Measurements from ENCODE around the gene MCF2L. TPM values are rescaled to one million over a fixed set of nuclear protein-coding genes. Genes with fewer than 3 reads are reported as not detected.

The MCF2L gene
- total RNA-seq, 1 experiment from 2014 or later: not detected

DNA sequence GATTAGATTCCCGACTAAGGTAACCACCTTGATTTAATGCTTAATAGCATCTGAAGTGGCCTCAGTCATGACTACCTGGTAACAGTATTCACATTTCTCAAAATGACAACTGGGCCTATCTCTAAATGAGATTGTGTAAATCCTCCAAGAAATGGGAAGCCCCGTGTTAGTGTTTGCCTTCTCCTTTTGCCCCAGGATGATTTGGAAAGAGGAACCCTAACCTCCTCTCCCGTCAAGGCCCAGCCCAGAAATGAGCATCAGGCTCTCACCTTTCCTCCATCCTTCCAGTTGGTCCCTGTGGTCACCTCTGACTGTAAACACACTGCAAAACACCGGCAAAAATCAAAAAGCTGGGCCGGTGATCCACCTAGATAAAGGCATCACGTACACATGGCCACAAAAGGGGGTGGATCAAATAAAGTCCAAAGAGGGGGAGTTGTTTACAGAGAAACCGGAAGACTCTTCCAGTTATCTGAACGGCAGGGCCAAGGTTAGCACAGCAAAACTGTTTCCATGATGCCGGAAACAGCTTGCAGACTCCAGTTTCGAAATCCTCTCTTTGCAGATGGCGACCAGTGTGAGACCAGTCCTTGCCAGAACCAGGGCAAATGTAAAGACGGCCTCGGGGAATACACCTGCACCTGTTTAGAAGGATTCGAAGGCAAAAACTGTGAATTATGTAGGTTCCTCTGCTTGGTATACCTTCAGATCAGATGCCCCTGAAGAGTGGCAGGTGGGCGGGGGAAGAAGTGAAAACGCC lies 170.0 kb downstream of the MCF2L start:
- Histone ChIP-seq H3K9ac (ENCODE audit: low read length) (no peak overlapping the region), H3K36me3 (ENCODE audit: insufficient read depth, low read length) (no peaks in the 10 kb centered on the region), H3K4me2 (ENCODE audit: low read depth, low read length, poor library complexity, severe bottlenecking) (no peak overlapping the region), H3K27ac (ENCODE audit: low read length) (no peak overlapping the region), H2AFZ (ENCODE audit: low read length) (no peak overlapping the region), H3K79me2 (ENCODE audit: low read length) (no peaks in the 10 kb centered on the region), H3K9me3 (ENCODE audit: low read length) (no peaks in the 10 kb centered on the region), H4K20me1 (ENCODE audit: insufficient read depth, low read depth, low read length) (no peaks in the 10 kb centered on the region), H3K4me3 (ENCODE audit: low read length) (no peak overlapping the region), H3K27me3 (ENCODE audit: low read length) (0 out of 2 replicates have a peak, but pooled peaks cover 3% of the 10 kb centered on the region), H3K4me1 (ENCODE audit: low read length) (no peaks in the 10 kb centered on the region), H3K9me2 (replicated peaks; ENCODE audit: insufficient read depth, low read length) (no peaks in the 10 kb centered on the region)
- no peak for DNase-seq

DNA sequence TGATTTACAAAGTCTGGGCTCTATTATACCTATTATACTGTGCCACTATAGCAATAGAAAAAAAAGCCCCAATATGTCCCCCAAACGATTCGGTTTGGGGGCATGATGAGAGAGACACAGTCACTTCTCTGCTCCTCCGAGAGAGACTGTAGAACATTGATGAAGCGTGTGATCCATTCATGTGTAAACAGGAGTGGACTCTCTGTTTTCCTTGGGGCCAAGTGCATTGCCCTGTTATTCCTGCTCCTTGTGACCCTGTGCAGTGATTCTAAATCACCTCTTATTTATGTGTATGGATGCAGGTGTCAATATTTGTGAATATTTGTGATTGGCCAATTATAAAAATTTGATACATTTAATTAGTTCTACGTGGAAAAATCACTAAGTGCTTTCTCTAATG lies 170.6 kb downstream of the MCF2L start:
- Histone ChIP-seq H3K27me3 (ENCODE audit: low read length) (no peaks in the 10 kb centered on the region), H3K79me2 (ENCODE audit: low read length) (no peaks in the 10 kb centered on the region), H3K4me3 (ENCODE audit: low read length) (no peak overlapping the region), H3K9me3 (ENCODE audit: low read length) (no peaks in the 10 kb centered on the region), H3K9me2 (replicated peaks; ENCODE audit: insufficient read depth, low read length) (no peaks in the 10 kb centered on the region), H3K27ac (ENCODE audit: low read length) (no peak overlapping the region), H3K36me3 (ENCODE audit: insufficient read depth, low read length) (no peaks in the 10 kb centered on the region), H4K20me1 (ENCODE audit: insufficient read depth, low read depth, low read length) (no peaks in the 10 kb centered on the region), H3K4me2 (ENCODE audit: low read depth, low read length, poor library complexity, severe bottlenecking) (no peak overlapping the region), H3K4me1 (ENCODE audit: low read length) (no peaks in the 10 kb centered on the region), H2AFZ (ENCODE audit: low read length) (no peak overlapping the region), H3K9ac (ENCODE audit: low read length) (no peak overlapping the region)
- no peak for DNase-seq

DNA sequence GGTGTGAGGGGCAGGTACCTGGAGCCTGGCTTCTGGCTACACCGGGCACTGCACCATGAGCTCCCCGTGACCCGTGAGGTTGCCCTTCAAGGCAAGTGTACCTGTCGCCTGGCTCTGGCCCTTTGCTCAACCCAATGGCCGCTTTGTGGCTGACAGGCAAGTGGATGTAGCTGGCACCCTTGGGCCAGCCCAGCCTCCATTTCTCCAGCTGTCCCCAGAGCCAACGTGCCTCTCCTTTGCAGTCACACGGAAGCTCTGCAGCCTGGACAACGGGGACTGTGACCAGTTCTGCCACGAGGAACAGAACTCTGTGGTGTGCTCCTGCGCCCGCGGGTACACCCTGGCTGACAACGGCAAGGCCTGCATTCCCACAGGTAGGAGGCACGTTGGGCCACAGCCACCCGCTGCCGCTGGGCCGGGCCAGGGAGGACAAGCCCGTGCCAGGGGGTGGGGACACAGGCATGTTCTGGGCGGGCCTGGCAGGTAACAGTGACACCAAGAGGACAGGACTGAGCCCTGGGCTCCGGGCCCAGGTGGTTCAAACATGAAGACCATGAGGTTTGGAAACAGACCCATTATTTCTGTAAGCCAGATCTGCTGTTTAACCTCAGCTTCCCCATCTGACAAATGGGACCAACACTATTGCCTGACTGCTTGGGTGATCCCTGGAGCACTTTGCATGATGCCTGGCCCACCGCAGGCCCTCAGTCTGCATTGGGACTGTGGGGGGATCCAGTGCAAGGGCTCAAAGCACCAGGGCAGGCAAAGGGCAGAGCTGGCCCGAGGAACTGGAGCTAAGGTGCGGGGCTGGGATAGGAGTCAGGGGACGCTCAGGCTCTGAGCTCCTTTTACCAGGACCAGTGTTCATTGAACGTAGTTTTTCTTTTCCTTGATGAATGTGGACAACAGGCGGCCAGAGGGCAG lies 171.9 kb downstream of the MCF2L start:
- Histone ChIP-seq H3K9me3 (ENCODE audit: low read length) (no peaks in the 10 kb centered on the region), H3K9ac (ENCODE audit: low read length) (no peak overlapping the region), H3K9me2 (replicated peaks; ENCODE audit: insufficient read depth, low read length) (no peaks in the 10 kb centered on the region), H2AFZ (ENCODE audit: low read length) (no peak overlapping the region), H3K4me3 (ENCODE audit: low read length) (no peak overlapping the region), H3K36me3 (ENCODE audit: insufficient read depth, low read length) (no peaks in the 10 kb centered on the region), H4K20me1 (ENCODE audit: insufficient read depth, low read depth, low read length) (no peaks in the 10 kb centered on the region), H3K4me1 (ENCODE audit: low read length) (no peaks in the 10 kb centered on the region), H3K4me2 (ENCODE audit: low read depth, low read length, poor library complexity, severe bottlenecking) (no peak overlapping the region), H3K79me2 (ENCODE audit: low read length) (no peaks in the 10 kb centered on the region), H3K27me3 (ENCODE audit: low read length) (no peaks in the 10 kb centered on the region), H3K27ac (ENCODE audit: low read length) (no peak overlapping the region)
- DNase-seq: no peak

DNA sequence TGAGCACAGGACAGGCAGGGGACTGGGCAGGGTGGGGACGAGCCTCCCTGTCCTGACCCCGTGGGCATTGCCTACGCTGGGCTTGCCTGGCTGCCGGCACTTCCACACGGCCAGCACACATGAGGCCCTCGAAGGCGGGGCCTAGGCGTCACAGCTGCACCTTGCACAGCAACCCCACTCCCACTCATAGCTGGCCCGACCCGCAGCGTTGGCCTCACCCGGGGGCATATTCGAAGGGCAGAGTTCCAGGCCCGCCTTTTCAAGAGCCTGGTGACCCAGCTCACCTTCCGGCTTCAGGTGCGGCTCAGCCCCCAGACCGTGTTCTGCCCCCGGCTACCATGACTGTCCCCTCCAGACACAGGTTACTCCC lies 172.6 kb downstream of the MCF2L start:
- Histone ChIP-seq H3K4me2 (ENCODE audit: low read depth, low read length, poor library complexity, severe bottlenecking) (no peak overlapping the region), H4K20me1 (ENCODE audit: insufficient read depth, low read depth, low read length) (no peaks in the 10 kb centered on the region), H3K27me3 (ENCODE audit: low read length) (no peaks in the 10 kb centered on the region), H3K4me1 (ENCODE audit: low read length) (no peaks in the 10 kb centered on the region), H3K4me3 (ENCODE audit: low read length) (no peak overlapping the region), H2AFZ (ENCODE audit: low read length) (no peak overlapping the region), H3K79me2 (ENCODE audit: low read length) (no peaks in the 10 kb centered on the region), H3K27ac (ENCODE audit: low read length) (no peak overlapping the region), H3K9me2 (replicated peaks; ENCODE audit: insufficient read depth, low read length) (no peaks in the 10 kb centered on the region), H3K9me3 (ENCODE audit: low read length) (no peaks in the 10 kb centered on the region), H3K36me3 (ENCODE audit: insufficient read depth, low read length) (no peaks in the 10 kb centered on the region), H3K9ac (ENCODE audit: low read length) (no peak overlapping the region)
- no peak for DNase-seq

DNA sequence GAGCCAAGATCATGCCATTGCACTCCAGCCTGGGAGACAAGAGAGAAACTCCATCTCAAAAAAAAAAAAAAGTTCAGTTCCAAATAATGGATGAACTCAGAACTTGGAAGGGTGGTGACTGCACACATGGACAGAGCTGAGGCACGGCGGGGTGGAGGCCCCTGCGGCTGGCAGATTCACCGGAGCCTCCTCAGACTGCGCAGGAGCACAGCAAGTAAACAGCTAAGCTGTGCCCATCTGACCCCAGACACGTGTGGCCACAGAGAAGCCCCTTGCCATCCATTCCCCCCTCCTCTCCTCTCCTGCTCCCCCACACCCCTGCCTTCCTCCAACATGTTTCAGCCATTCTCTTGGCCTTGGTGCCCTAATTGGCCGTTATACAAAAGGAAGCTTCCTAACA lies 173.9 kb downstream of the MCF2L start:
- DNase-seq: no peak
- Histone ChIP-seq H3K9ac (ENCODE audit: low read length) (no peak overlapping the region), H3K9me3 (ENCODE audit: low read length) (no peaks in the 10 kb centered on the region)

DNA sequence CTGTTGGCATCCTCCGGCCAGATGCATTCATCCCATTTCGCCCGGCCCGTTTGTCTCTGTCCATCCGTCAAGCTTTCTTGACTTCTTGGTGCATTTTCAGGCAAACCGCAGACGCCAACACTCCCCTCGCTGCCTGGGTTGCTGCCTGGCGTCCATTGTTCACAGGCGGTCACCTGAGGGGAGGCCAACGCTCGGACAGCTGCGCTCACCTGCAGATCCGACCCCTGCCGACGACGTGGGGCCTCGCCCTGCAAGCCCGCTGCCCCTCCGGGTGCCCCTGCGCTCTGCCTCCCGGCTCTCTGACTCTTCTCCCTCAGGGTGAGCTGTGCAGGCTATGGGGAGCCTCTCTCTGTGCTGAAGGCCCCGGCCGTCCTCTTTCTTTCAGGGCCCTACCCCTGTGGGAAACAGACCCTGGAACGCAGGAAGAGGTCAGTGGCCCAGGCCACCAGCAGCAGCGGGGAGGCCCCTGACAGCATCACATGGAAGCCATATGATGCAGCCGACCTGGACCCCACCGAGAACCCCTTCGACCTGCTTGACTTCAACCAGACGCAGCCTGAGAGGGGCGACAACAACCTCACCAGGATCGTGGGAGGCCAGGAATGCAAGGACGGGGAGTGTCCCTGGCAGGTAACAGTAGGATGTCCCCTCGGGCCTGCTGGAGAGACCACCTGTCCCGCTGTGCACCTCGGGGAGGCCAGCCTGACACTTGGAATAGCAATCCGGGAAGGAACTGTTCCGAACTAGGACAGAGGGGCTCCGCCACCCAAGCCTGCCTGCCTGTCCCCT lies 174.6 kb downstream of the MCF2L start:
- no peaks in the 10 kb centered on the region for H3K79me2 ChIP-seq (ENCODE audit: low read length)
- H3K4me1 ChIP-seq (ENCODE audit: low read length): no peaks in the 10 kb centered on the region
- no peaks in the 10 kb centered on the region for H4K20me1 ChIP-seq (ENCODE audit: insufficient read depth, low read depth, low read length)
- H3K36me3 ChIP-seq (ENCODE audit: insufficient read depth, low read length): no peaks in the 10 kb centered on the region
- H3K4me3 ChIP-seq (ENCODE audit: low read length): no peak overlapping the region
- no peak overlapping the region for H2AFZ ChIP-seq (ENCODE audit: low read length)
- no peak overlapping the region for H3K9ac ChIP-seq (ENCODE audit: low read length)
- no peak for DNase-seq
- no peaks in the 10 kb centered on the region for H3K27me3 ChIP-seq (ENCODE audit: low read length)
- no peak overlapping the region for H3K4me2 ChIP-seq (ENCODE audit: low read depth, low read length, poor library complexity, severe bottlenecking)
- H3K9me3 ChIP-seq (ENCODE audit: low read length): no peaks in the 10 kb centered on the region
- H3K27ac ChIP-seq (ENCODE audit: low read length): no peak overlapping the region
- no peaks in the 10 kb centered on the region for H3K9me2 ChIP-seq (replicated peaks; ENCODE audit: insufficient read depth, low read length)

More for the DNA sequence above, 173.9 kb downstream of the MCF2L start:
- no peak overlapping the region for H3K4me3 ChIP-seq (ENCODE audit: low read length)
- no peaks in the 10 kb centered on the region for H3K27me3 ChIP-seq (ENCODE audit: low read length)
- H3K9me2 ChIP-seq (replicated peaks; ENCODE audit: insufficient read depth, low read length): no peaks in the 10 kb centered on the region
- H3K4me2 ChIP-seq (ENCODE audit: low read depth, low read length, poor library complexity, severe bottlenecking): no peak overlapping the region
- H2AFZ ChIP-seq (ENCODE audit: low read length): no peak overlapping the region
- no peak overlapping the region for H3K27ac ChIP-seq (ENCODE audit: low read length)
- no peaks in the 10 kb centered on the region for H3K79me2 ChIP-seq (ENCODE audit: low read length)
- H3K4me1 ChIP-seq (ENCODE audit: low read length): no peaks in the 10 kb centered on the region
- no peaks in the 10 kb centered on the region for H4K20me1 ChIP-seq (ENCODE audit: insufficient read depth, low read depth, low read length)
- H3K36me3 ChIP-seq (ENCODE audit: insufficient read depth, low read length): no peaks in the 10 kb centered on the region

DNA sequence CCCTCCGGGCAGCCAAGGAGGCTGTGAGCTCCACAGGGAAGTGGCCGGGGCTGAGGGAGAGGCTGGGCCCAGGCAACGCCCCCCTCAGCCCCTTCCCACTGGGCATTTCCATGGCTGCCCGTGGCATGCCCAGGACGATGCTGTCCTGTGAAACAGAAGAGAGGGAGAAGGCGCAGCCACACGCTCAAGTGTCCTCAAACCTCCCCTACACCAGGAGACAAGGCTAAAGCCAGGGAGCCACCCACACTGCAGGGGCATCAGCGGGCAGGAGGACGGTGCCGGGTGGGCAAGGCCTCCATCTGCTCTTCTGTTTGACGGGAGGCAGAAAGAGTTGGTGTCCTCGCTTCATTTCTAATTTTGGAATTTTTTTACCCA lies 175.2 kb downstream of the MCF2L start:
- Histone ChIP-seq H3K9ac (ENCODE audit: low read length) (no peak overlapping the region), H3K36me3 (ENCODE audit: insufficient read depth, low read length) (no peaks in the 10 kb centered on the region), H3K9me3 (ENCODE audit: low read length) (no peaks in the 10 kb centered on the region), H4K20me1 (ENCODE audit: insufficient read depth, low read depth, low read length) (no peaks in the 10 kb centered on the region), H3K9me2 (replicated peaks; ENCODE audit: insufficient read depth, low read length) (no peaks in the 10 kb centered on the region), H3K4me2 (ENCODE audit: low read depth, low read length, poor library complexity, severe bottlenecking) (no peak overlapping the region), H3K79me2 (ENCODE audit: low read length) (no peaks in the 10 kb centered on the region), H3K27me3 (ENCODE audit: low read length) (no peaks in the 10 kb centered on the region), H3K4me3 (ENCODE audit: low read length) (no peak overlapping the region), H3K4me1 (ENCODE audit: low read length) (no peaks in the 10 kb centered on the region), H3K27ac (ENCODE audit: low read length) (no peak overlapping the region), H2AFZ (ENCODE audit: low read length) (no peak overlapping the region)
- no peak for DNase-seq

DNA sequence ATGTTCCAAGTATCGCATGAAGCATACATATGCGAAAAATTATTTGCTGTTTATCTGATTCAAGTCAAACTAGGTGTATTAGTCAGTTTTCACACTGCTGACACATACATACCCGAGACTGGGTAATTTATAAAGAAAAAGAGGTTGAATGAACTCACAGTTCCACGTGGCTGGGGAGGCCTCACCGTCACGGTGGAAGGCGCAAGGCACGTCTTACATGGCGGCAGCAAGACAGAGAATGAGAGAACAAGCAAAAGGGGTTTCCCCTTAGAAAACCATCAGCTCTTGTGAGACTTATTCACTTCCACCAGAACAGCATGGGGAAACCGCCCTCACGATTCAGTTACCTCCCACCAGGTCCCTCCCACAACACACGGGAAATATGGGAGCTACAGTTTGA lies 176.5 kb downstream of the MCF2L start:
- Histone ChIP-seq H3K79me2 (ENCODE audit: low read length) (no peaks in the 10 kb centered on the region), H3K4me2 (ENCODE audit: low read depth, low read length, poor library complexity, severe bottlenecking) (no peak overlapping the region)
- no peak for DNase-seq

More for the DNA sequence above, 176.5 kb downstream of the MCF2L start:
- Histone ChIP-seq H3K4me1 (ENCODE audit: low read length) (no peaks in the 10 kb centered on the region), H4K20me1 (ENCODE audit: insufficient read depth, low read depth, low read length) (no peaks in the 10 kb centered on the region), H3K36me3 (ENCODE audit: insufficient read depth, low read length) (no peaks in the 10 kb centered on the region), H3K9me3 (ENCODE audit: low read length) (no peaks in the 10 kb centered on the region), H3K9me2 (replicated peaks; ENCODE audit: insufficient read depth, low read length) (no peaks in the 10 kb centered on the region), H3K9ac (ENCODE audit: low read length) (no peak overlapping the region), H3K4me3 (ENCODE audit: low read length) (no peak overlapping the region), H3K27me3 (ENCODE audit: low read length) (no peaks in the 10 kb centered on the region), H3K27ac (ENCODE audit: low read length) (no peak overlapping the region), H2AFZ (ENCODE audit: low read length) (no peak overlapping the region)

Measured in Karpas-422 (cell line).